Cardiac muscle cell (in vitro differentiated cells and primary cell): Measurements from ENCODE around the gene MICB. TPM values are rescaled to one million over a fixed set of nuclear protein-coding genes. Genes with fewer than 3 reads are reported as not detected.
"Not testable (repeated sequence)": the region's sequence is repeated elsewhere in the genome, so short reads cannot be mapped to it uniquely, and the experiment has no call there.

Source experiments
- DNase-seq, 2 donors: peaks; one replicate each; pipeline versions ENCODE4 v3.0.0 to v3.0.0-alpha.2; 2010 to 2017; ENCODE audit warnings: low read depth in 1 of 2, low spot score in 1 of 2
- H3K27ac ChIP-seq: fragments of 200-600 bp; sonication (generic); 2 replicates; pipeline ENCODE4 v1.5.1; 2016
- H3K27me3 ChIP-seq: fragments of 200-600 bp; sonication (generic); 2 replicates; pipeline ENCODE4 v1.6.0; 2016; ENCODE audit warnings: control low read depth
- H3K36me3 ChIP-seq: fragments of 200-600 bp; sonication (generic); 2 replicates; pipeline ENCODE4 v1.5.1; 2016; ENCODE audit warnings: control low read depth
- H3K4me1 ChIP-seq: fragments of 200-600 bp; sonication (generic); 2 replicates; pipeline ENCODE4 v1.8.1; 2017; ENCODE audit warnings: low read depth, mild to moderate bottlenecking, mixed run types
- H3K4me3 ChIP-seq: fragments of 200-600 bp; sonication (generic); 2 replicates; pipeline ENCODE4 v1.5.1; 2016; ENCODE audit warnings: mild to moderate bottlenecking
- H3K9me3 ChIP-seq: fragments of 200-600 bp; sonication (generic); 2 replicates; pipeline ENCODE4 v1.5.1; 2017; ENCODE audit warnings: low read depth, mild to moderate bottlenecking, control low read depth
- polyA plus RNA-seq: library from polyadenylated mRNA; unstranded; fragments of >200 nt; fragmentation: Nextera tagmentation; extraction: Ambion mirVana; gene quantifications from 2 replicates; pipeline ENCODE4 v1.2.1, GENCODE V29; 2016
- total RNA-seq: library from RNA; depleted of rRNA; stranded (reverse); fragments of >200 nt; gene quantifications from 2 replicates; pipeline ENCODE4 v1.2.3, GENCODE V29; 2016
- TF ChIP-seq, protein P1 (sequence below): IDR thresholded peaks from 2 replicates; pipeline ENCODE4 v1.5.1; 2012; ENCODE audit warnings: low read depth, mild to moderate bottlenecking, low read length

The MICB gene
- total and polyA plus RNA-seq, 2 experiments from 2014 or later, result 0.99 to 2.2 TPM

DNA sequence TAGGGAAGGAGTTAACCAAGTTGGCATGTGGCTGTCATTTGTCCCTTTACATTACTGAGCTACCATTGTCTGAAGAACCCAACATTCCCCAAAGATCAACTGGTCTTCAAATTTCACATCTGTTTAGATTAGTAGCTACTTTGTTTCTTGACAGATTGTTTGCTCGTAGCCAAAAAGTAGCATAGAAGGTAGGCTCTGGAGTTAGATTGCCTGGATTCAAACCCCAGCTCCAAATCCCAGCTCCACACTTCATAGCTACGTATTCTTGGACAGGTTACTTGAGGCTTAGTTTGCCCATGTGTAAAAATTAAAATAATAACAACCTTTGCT is 50.6 kb downstream of the MICB start:
- H3K9me3 ChIP-seq, result no peaks in the 10 kb centered on the region
- peaks cover 17% of the 10 kb centered on the region for H3K36me3 ChIP-seq
- H3K27me3 ChIP-seq, result no peaks in the 10 kb centered on the region
- peak overlapping the region; percentile 56 for H3K4me3 ChIP-seq
- no peak overlapping the region for H3K27ac ChIP-seq
- H3K4me1 ChIP-seq, result peaks cover 6% of the 10 kb centered on the region
- TF ChIP-seq, protein P1, sequence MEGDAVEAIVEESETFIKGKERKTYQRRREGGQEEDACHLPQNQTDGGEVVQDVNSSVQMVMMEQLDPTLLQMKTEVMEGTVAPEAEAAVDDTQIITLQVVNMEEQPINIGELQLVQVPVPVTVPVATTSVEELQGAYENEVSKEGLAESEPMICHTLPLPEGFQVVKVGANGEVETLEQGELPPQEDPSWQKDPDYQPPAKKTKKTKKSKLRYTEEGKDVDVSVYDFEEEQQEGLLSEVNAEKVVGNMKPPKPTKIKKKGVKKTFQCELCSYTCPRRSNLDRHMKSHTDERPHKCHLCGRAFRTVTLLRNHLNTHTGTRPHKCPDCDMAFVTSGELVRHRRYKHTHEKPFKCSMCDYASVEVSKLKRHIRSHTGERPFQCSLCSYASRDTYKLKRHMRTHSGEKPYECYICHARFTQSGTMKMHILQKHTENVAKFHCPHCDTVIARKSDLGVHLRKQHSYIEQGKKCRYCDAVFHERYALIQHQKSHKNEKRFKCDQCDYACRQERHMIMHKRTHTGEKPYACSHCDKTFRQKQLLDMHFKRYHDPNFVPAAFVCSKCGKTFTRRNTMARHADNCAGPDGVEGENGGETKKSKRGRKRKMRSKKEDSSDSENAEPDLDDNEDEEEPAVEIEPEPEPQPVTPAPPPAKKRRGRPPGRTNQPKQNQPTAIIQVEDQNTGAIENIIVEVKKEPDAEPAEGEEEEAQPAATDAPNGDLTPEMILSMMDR, result no peak
- no peak for DNase-seq

DNA sequence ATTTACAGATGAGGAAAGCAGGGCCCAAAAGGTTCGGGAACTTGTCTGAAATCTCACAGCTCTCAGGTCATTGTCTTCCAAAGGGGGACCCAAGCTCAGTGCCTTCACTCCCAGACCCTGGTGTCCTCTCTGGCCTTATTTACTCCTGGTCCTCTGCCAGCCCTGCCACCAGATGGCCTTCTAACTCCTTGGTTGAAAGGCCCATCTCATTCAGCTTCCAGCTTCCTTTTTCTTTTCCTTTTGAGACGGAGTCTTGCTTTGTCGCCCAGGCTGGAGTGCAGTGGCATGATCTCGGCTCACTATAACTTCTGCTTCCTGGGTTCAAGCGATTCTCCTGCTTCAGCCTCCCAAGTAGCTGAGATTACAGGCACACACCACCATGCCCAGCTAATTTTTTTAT is 53.4 kb downstream of the MICB start:
- not testable (repeated sequence) for H3K4me3 ChIP-seq, H3K4me1 ChIP-seq, H3K27me3 ChIP-seq, H3K9me3 ChIP-seq, H3K27ac ChIP-seq
- H3K36me3 ChIP-seq, result peaks cover 26% of the 10 kb centered on the region
- peak; percentile 28 to 75 for DNase-seq
- TF ChIP-seq, protein P1, result peak; percentile 47

DNA sequence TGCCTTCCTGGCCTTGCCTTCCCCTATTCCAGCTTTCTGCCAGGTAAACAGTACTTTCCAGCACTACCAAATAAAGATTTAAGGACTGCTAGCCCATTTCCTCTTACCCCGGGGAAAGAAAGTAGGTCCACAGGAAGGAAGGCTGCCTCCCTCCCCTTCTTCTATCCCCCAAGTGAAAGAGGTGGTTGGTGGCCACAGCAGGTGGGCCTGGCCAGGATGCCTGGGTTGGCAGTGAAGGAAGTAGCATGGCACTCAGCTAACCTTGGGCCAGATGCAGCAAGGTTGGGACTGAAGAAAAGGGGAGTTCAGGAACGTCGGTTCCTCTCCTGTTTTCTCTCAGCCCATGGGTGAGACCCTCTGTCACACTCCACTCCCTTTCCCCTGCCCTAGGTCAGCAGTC is 58.4 kb downstream of the MICB start:
- H3K27me3 ChIP-seq, result no peaks in the 10 kb centered on the region
- H3K4me1 ChIP-seq, result peaks cover 5% of the 10 kb centered on the region
- TF ChIP-seq, protein P1, result no peak
- H3K27ac ChIP-seq, result no peak overlapping the region
- no peak for DNase-seq
- H3K9me3 ChIP-seq, result no peaks in the 10 kb centered on the region
- peaks cover 19% of the 10 kb centered on the region for H3K36me3 ChIP-seq
- H3K4me3 ChIP-seq, result no peak overlapping the region

DNA sequence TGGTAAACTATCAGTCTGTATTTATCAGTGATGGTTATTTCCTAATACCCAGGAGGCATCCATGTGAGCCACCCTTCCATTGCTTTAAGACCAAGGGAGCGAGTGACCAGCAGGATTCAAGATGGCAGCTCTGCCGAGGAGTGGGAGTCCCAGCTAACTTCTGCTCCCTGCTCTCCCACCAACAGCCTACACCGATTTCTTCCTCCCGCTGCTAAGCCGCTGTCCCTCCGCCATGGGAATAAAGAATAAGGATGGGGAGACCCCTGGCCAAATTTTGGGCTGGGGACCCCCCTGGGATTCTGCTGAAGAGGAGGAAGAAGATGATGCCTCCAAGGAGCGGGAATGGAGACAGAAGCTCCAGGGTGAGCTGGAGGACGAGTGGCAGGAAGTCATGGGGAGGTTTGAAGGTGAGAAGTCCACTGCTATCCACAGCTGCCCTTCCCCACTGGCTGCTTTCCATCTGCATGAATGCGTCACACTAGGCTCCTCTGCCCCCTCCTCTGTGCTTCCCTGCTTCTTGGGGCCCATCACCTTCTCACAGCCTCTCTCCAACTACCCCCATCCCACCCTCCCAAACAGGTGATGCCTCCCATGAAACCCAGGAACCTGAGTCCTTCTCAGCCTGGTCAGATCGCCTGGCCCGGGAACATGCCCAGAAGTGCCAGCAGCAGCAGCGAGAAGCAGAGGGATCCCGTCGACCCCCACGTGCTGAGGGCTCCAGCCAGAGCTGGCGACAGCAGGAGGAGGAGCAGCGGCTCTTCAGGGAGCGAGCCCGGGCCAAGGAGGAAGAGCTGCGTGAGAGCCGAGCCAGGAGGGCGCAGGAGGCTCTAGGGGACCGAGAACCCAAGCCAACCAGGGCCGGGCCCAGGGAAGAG is 59.7 kb downstream of the MICB start:
- peaks cover 5% of the 10 kb centered on the region for H3K4me1 ChIP-seq
- H3K9me3 ChIP-seq, result no peaks in the 10 kb centered on the region
- no peak overlapping the region for H3K4me3 ChIP-seq
- TF ChIP-seq, protein P1, result no peak
- no peaks in the 10 kb centered on the region for H3K27me3 ChIP-seq
- no peak for DNase-seq
- no peak overlapping the region for H3K27ac ChIP-seq
- H3K36me3 ChIP-seq, result peaks cover 19% of the 10 kb centered on the region

DNA sequence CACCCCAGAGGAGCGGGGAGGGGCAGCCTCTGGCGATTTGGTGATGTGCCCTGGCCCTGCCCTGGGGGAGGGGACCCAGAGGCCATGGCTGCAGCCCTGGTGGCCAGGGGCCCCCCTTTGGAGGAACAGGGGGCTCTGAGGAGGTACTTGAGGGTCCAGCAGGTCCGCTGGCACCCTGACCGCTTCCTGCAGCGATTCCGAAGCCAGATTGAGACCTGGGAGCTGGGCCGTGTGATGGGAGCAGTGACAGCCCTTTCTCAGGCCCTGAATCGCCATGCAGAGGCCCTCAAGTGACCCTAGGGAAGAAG is 60.3 kb downstream of the MICB start:
- DNase-seq, result no peak
- no peak overlapping the region for H3K27ac ChIP-seq

More for the DNA sequence above, 60.3 kb downstream of the MICB start:
- H3K4me3 ChIP-seq, result no peak overlapping the region
- peaks cover 16% of the 10 kb centered on the region for H3K36me3 ChIP-seq
- TF ChIP-seq, protein P1, result no peak
- H3K4me1 ChIP-seq, result peaks cover 5% of the 10 kb centered on the region
- H3K9me3 ChIP-seq, result no peaks in the 10 kb centered on the region
- no peaks in the 10 kb centered on the region for H3K27me3 ChIP-seq
